Body of pancreas (tissue), 4 donors: Measurements from ENCODE around the gene PYGO1.

Experiments used
- CTCF ChIP-seq, 7 experiments: fragments of 450-650 bp in 4 of 7; fragments of 200-600 bp in 3 of 7; sonication (generic) in 3 of 7; IDR thresholded peaks; one replicate each; pipeline ENCODE4 v1.5.1; 2016 to 2019; ENCODE audit warnings: antibody characterized with exemption in 7 of 7
- POLR2A ChIP-seq, 3 donors: fragments of 450-650 bp; IDR thresholded peaks; one replicate each; pipeline ENCODE4 v1.6.1; 2016; ENCODE audit warnings: antibody characterized with exemption in 3 of 3, mild to moderate bottlenecking in 2 of 3

- TF ChIP-seq CTCF (IDR thresholded peaks at IDR 0.05) (no peak), POLR2A (IDR thresholded peaks at IDR 0.05) (no peak)
Observed at GRCh38 chr15:55546718-55547117, 41.4 kb downstream of the PYGO1 start.
